ENCODE results near the gene BATF2. TPM values are rescaled to one million over a fixed set of nuclear protein-coding genes. Genes with fewer than 3 reads are reported as not detected.
A peak's percentile ranks its signal among the peaks of the same experiment; 100 is the strongest.

Gene BATF2
- total and polyA plus RNA-seq, 9 of the 15 experiments (the other 6 are each of a cell fraction or from before 2014, with no cell fraction given): 1.7 to 8.9 (median 6.4) TPM

- TF ChIP-seq TSHZ1 (CRISPR knock-in tag; IDR thresholded peaks at IDR 0.05) (no peak), MTA3 (IDR thresholded peaks at IDR 0.05; ENCODE audit: borderline replicate concordance) (peak; percentile 56), ZNF766 (CRISPR knock-in tag; conservative IDR thresholded peaks at IDR 0.05) (no peak), RERE (CRISPR knock-in tag; IDR thresholded peaks at IDR 0.05; ENCODE audit: borderline replicate concordance) (no peak), PML (IDR thresholded peaks at IDR 0.05; ENCODE audit: low read length) (no peak), ETV1 (tag; conservative IDR thresholded peaks at IDR 0.05; ENCODE audit: low read depth) (no peak), RUNX1 (IDR thresholded peaks at IDR 0.05; ENCODE audit: low read depth) (no peak), ZNF395 (CRISPR knock-in tag; IDR thresholded peaks at IDR 0.05) (0 out of 2 replicates have a peak, but pooled peaks have one; percentile 70), BCOR (IDR thresholded peaks at IDR 0.05) (no peak), SMAD4 (CRISPR knock-in tag; conservative IDR thresholded peaks at IDR 0.05) (peak; percentile 34), ZNF75A (CRISPR knock-in tag; IDR thresholded peaks at IDR 0.05) (no peak), MBD1 (CRISPR knock-in tag; IDR thresholded peaks at IDR 0.05) (no peak), SRSF9 (IDR thresholded peaks at IDR 0.05; ENCODE audit: borderline replicate concordance, low read depth, low read length) (no peak), KLF10 (CRISPR knock-in tag; IDR thresholded peaks at IDR 0.05) (no peak), MAFK (IDR thresholded peaks at IDR 0.05; ENCODE audit: low read length) (no peak)
These were observed 44.3 kb upstream of the BATF2 start, which contains the start of gene SAC3D1 (continued) for GRCh38 chr11:65040847-65041622.
